ENCODE measurements around the gene NRG3.

DNA sequence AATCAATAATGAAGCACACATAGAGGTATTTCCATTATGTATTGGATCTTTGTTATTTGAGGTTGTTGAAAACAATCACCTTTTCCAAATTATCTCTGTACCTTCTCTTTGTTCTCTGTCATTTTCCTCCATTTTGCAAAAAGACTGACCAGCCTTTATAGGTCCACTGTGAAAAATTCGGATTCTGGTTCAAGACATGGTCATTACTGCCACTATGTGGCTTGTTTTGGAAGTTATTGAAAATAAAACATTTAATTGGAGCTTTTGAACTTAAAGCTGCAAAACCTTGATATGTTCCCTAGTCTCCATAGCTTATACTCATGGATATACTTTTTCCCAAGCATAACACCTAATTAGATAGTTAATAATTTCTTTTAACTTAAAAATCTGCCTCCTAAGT is 1094.4 kb downstream of the NRG3 start:
- TF ChIP-seq, protein P1, sequence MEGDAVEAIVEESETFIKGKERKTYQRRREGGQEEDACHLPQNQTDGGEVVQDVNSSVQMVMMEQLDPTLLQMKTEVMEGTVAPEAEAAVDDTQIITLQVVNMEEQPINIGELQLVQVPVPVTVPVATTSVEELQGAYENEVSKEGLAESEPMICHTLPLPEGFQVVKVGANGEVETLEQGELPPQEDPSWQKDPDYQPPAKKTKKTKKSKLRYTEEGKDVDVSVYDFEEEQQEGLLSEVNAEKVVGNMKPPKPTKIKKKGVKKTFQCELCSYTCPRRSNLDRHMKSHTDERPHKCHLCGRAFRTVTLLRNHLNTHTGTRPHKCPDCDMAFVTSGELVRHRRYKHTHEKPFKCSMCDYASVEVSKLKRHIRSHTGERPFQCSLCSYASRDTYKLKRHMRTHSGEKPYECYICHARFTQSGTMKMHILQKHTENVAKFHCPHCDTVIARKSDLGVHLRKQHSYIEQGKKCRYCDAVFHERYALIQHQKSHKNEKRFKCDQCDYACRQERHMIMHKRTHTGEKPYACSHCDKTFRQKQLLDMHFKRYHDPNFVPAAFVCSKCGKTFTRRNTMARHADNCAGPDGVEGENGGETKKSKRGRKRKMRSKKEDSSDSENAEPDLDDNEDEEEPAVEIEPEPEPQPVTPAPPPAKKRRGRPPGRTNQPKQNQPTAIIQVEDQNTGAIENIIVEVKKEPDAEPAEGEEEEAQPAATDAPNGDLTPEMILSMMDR (IDR thresholded peaks at IDR 0.05): peak; percentile 29 to 67 (median 57)
- TF ChIP-seq POLR2A (IDR thresholded peaks at IDR 0.05): no peak
